ENCODE data around the gene TLE3.

Gene TLE3

DNA sequence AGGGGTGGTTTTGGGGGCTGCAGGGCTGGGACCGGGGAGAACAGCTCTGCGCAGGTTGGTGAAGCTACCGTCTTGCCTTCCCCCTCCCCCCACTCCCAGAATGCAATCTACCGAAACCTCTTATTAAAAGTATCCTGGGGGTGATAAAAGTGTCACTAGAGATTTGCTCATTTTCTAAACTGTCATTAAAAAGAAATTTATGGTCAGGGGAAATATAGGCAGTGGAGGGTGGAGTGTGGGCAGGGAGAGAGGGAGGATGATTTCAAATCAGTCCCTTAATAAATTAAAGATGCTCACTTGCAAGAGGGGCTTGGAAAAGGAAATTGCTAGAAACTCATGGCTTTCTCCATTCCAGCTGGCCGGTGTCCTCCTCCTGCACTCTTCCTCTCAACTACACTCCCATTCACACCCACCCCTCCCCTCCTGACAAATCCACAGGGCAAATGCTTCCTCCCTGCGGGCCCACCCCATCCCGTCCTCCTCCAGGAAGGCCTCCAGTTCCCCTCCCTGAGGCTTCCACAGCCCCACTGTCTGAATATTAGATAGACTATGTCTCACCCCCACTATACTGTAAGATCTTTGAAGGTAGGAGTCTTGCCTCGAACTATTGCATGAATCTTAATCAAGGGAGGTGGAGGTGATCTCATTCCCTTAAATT, 83.9 kb downstream of the TLE3 start:
- no peaks in the 10 kb centered on the region for H3K9me3 ChIP-seq (ENCODE audit: control insufficient read depth, insufficient read depth, low read length)
- H3K4me3 ChIP-seq (ENCODE audit: low read depth, low read length) = no peak overlapping the region
- no peak overlapping the region for H3K9ac ChIP-seq (ENCODE audit: low read depth, low read length)
- H3K4me1 ChIP-seq (ENCODE audit: control insufficient read depth, insufficient read depth, low read length) = peaks cover 16% of the 10 kb centered on the region
- H3K27ac ChIP-seq (ENCODE audit: low read depth, low read length) = no peak overlapping the region
- H3K36me3 ChIP-seq (ENCODE audit: control insufficient read depth, insufficient read depth, low read length) = no peaks in the 10 kb centered on the region
- no peaks in the 10 kb centered on the region for H3K27me3 ChIP-seq (ENCODE audit: control insufficient read depth, insufficient read depth, low read length)

DNA sequence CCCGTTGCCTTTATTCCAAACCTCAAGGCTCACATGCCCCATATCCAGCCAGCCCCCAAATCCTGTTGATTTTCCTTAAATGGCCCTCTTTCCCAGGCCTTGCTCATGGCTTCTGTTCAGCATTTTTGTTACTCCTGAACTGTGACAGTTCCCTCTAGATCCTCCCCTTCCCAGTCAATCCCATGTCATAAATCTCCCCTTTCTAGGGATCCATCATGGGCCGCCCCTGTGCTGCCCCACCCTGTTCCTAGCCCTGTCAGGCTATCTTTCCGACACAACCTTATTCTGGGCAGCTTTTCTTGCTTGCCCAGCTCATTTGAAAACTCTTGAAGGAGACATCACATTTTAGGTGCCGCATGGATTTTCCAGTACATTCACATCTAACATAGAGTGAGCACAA, 84.8 kb downstream of the TLE3 start:
- no peak overlapping the region for H3K4me3 ChIP-seq (ENCODE audit: low read depth, low read length)
- H3K9ac ChIP-seq (ENCODE audit: low read depth, low read length) = no peak overlapping the region
- peaks cover 16% of the 10 kb centered on the region for H3K4me1 ChIP-seq (ENCODE audit: control insufficient read depth, insufficient read depth, low read length)
- H3K36me3 ChIP-seq (ENCODE audit: control insufficient read depth, insufficient read depth, low read length) = no peaks in the 10 kb centered on the region
- no peaks in the 10 kb centered on the region for H3K27me3 ChIP-seq (ENCODE audit: control insufficient read depth, insufficient read depth, low read length)
- no peaks in the 10 kb centered on the region for H3K9me3 ChIP-seq (ENCODE audit: control insufficient read depth, insufficient read depth, low read length)
- H3K27ac ChIP-seq (ENCODE audit: low read depth, low read length) = no peak overlapping the region

DNA sequence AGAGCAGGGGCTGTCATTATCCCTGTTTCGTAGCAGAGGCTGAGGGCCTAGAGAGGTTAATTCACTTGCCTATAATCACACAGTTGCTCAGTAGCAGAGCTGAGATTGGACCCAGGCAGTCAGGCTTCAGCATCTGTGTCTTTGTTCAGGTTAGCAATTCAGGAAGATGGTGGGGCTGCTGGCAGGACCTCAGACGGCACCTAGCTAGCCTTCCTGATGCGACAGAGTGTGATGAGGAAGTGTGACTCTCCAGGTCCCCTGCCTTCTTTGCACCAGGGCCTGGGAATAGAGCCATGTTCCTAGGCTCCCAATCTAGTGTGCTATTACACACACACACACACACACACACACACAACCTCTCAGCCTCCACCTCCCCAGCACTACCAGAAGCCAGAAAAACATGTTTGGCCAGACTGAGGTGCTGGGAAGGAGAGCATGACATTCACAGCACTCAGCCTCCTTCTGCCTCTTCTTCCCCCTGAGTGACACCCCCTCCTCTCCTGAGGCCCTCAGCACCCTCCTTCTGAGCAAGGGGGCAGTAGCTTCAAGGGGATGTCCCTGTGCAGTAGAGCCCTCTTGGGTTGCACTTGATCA, 88.9 kb downstream of the TLE3 start:
- no peaks in the 10 kb centered on the region for H3K27me3 ChIP-seq (ENCODE audit: control insufficient read depth, insufficient read depth, low read length)
- H3K4me3 ChIP-seq (ENCODE audit: low read depth, low read length) = no peak overlapping the region
- no peak overlapping the region for H3K27ac ChIP-seq (ENCODE audit: low read depth, low read length)
- no peak overlapping the region for H3K9ac ChIP-seq (ENCODE audit: low read depth, low read length)
- H3K36me3 ChIP-seq (ENCODE audit: control insufficient read depth, insufficient read depth, low read length) = no peaks in the 10 kb centered on the region
- no peaks in the 10 kb centered on the region for H3K4me1 ChIP-seq (ENCODE audit: control insufficient read depth, insufficient read depth, low read length)
- no peaks in the 10 kb centered on the region for H3K9me3 ChIP-seq (ENCODE audit: control insufficient read depth, insufficient read depth, low read length)

GRCh38 chr15:70006259-70007147, 91.2 kb downstream of the TLE3 start:
- Histone ChIP-seq H3K36me3 (ENCODE audit: control insufficient read depth, insufficient read depth, low read length) (no peaks in the 10 kb centered on the region), H3K4me1 (ENCODE audit: control insufficient read depth, insufficient read depth, low read length) (no peaks in the 10 kb centered on the region), H3K9ac (ENCODE audit: low read depth, low read length) (no peak overlapping the region), H3K4me3 (ENCODE audit: low read depth, low read length) (no peak overlapping the region), H3K9me3 (ENCODE audit: control insufficient read depth, insufficient read depth, low read length) (peaks cover 10% of the 10 kb centered on the region), H3K27ac (ENCODE audit: low read depth, low read length) (no peak overlapping the region), H3K27me3 (ENCODE audit: control insufficient read depth, insufficient read depth, low read length) (no peaks in the 10 kb centered on the region)

DNA sequence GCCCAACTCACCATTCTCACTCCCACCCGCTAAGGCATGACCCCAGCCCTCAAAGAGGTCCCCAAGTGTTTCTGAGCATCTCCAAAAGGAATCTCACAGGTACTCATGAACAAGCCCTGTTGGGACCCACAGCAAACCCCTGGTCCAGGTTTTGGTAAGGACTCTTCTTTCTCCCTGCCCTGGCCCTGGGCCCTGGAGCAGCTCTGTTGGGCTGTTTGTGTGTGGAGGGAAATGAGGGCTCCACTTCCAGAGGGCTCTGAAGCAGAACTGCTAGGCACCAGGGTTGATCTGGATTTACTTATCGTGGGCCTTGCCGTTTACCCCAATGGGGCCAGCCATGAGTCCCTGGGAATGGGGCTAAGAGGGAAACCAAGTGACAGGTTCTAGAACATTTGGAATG, 92.9 kb downstream of the TLE3 start:
- no peak overlapping the region for H3K9ac ChIP-seq (ENCODE audit: low read depth, low read length)
- H3K4me3 ChIP-seq (ENCODE audit: low read depth, low read length) = no peak overlapping the region
- no peaks in the 10 kb centered on the region for H3K36me3 ChIP-seq (ENCODE audit: control insufficient read depth, insufficient read depth, low read length)
- H3K9me3 ChIP-seq (ENCODE audit: control insufficient read depth, insufficient read depth, low read length) = peaks cover 10% of the 10 kb centered on the region
- no peak overlapping the region for H3K27ac ChIP-seq (ENCODE audit: low read depth, low read length)
- H3K4me1 ChIP-seq (ENCODE audit: control insufficient read depth, insufficient read depth, low read length) = no peaks in the 10 kb centered on the region
- H3K27me3 ChIP-seq (ENCODE audit: control insufficient read depth, insufficient read depth, low read length) = no peaks in the 10 kb centered on the region

GRCh38 chr15:70002897-70003296, 94.8 kb downstream of the TLE3 start:
- Histone ChIP-seq H3K4me1 (ENCODE audit: control insufficient read depth, insufficient read depth, low read length) (no peaks in the 10 kb centered on the region), H3K36me3 (ENCODE audit: control insufficient read depth, insufficient read depth, low read length) (no peaks in the 10 kb centered on the region), H3K9me3 (ENCODE audit: control insufficient read depth, insufficient read depth, low read length) (peaks cover 10% of the 10 kb centered on the region), H3K4me3 (ENCODE audit: low read depth, low read length) (no peak overlapping the region), H3K27me3 (ENCODE audit: control insufficient read depth, insufficient read depth, low read length) (no peaks in the 10 kb centered on the region), H3K9ac (ENCODE audit: low read depth, low read length) (no peak overlapping the region), H3K27ac (ENCODE audit: low read depth, low read length) (no peak overlapping the region)

- Histone ChIP-seq H3K9ac (ENCODE audit: low read depth, low read length) (no peak overlapping the region), H3K27me3 (ENCODE audit: control insufficient read depth, insufficient read depth, low read length) (no peaks in the 10 kb centered on the region), H3K27ac (ENCODE audit: low read depth, low read length) (no peak overlapping the region), H3K9me3 (ENCODE audit: control insufficient read depth, insufficient read depth, low read length) (peaks cover 10% of the 10 kb centered on the region), H3K36me3 (ENCODE audit: control insufficient read depth, insufficient read depth, low read length) (no peaks in the 10 kb centered on the region), H3K4me1 (ENCODE audit: control insufficient read depth, insufficient read depth, low read length) (no peaks in the 10 kb centered on the region), H3K4me3 (ENCODE audit: low read depth, low read length) (no peak overlapping the region)
These were observed 95.9 kb downstream of the TLE3 start for GRCh38 chr15:70001859-70002258.

- no peak overlapping the region for H3K4me3 ChIP-seq (ENCODE audit: low read depth, low read length)
- H3K4me1 ChIP-seq (ENCODE audit: control insufficient read depth, insufficient read depth, low read length) = no peaks in the 10 kb centered on the region
- peaks cover 10% of the 10 kb centered on the region for H3K9me3 ChIP-seq (ENCODE audit: control insufficient read depth, insufficient read depth, low read length)
- H3K36me3 ChIP-seq (ENCODE audit: control insufficient read depth, insufficient read depth, low read length) = no peaks in the 10 kb centered on the region
- no peak overlapping the region for H3K27ac ChIP-seq (ENCODE audit: low read depth, low read length)
- no peaks in the 10 kb centered on the region for H3K27me3 ChIP-seq (ENCODE audit: control insufficient read depth, insufficient read depth, low read length)
- H3K9ac ChIP-seq (ENCODE audit: low read depth, low read length) = no peak overlapping the region
These were observed 98.2 kb downstream of the TLE3 start for GRCh38 chr15:69999392-70000085.

GRCh38 chr15:69998541-69999391, 99.0 kb downstream of the TLE3 start:
- Histone ChIP-seq H3K27me3 (ENCODE audit: control insufficient read depth, insufficient read depth, low read length) (no peaks in the 10 kb centered on the region), H3K36me3 (ENCODE audit: control insufficient read depth, insufficient read depth, low read length) (no peaks in the 10 kb centered on the region), H3K27ac (ENCODE audit: low read depth, low read length) (no peak overlapping the region), H3K9ac (ENCODE audit: low read depth, low read length) (no peak overlapping the region), H3K4me1 (ENCODE audit: control insufficient read depth, insufficient read depth, low read length) (no peaks in the 10 kb centered on the region), H3K4me3 (ENCODE audit: low read depth, low read length) (no peak overlapping the region), H3K9me3 (ENCODE audit: control insufficient read depth, insufficient read depth, low read length) (peaks cover 10% of the 10 kb centered on the region)

- no peaks in the 10 kb centered on the region for H3K4me1 ChIP-seq (ENCODE audit: control insufficient read depth, insufficient read depth, low read length)
- no peak overlapping the region for H3K9ac ChIP-seq (ENCODE audit: low read depth, low read length)
- H3K9me3 ChIP-seq (ENCODE audit: control insufficient read depth, insufficient read depth, low read length) = peaks cover 5% of the 10 kb centered on the region; the same call in 1 of the 2 replicates
- H3K27me3 ChIP-seq (ENCODE audit: control insufficient read depth, insufficient read depth, low read length) = no peaks in the 10 kb centered on the region
- no peaks in the 10 kb centered on the region for H3K36me3 ChIP-seq (ENCODE audit: control insufficient read depth, insufficient read depth, low read length)
- no peak overlapping the region for H3K27ac ChIP-seq (ENCODE audit: low read depth, low read length)
- no peak overlapping the region for H3K4me3 ChIP-seq (ENCODE audit: low read depth, low read length)
These were observed 99.9 kb downstream of the TLE3 start for GRCh38 chr15:69997813-69998212.

Measured in HUES48 (cell line).